Dermis blood vessel endothelial cell (primary cell): ENCODE results near the gene DES. TPM values are rescaled to one million over a fixed set of nuclear protein-coding genes. Genes with fewer than 3 reads are reported as not detected.
A peak's percentile ranks its signal among the peaks of the same experiment; 100 is the strongest.
"Not testable (repeated sequence)": the region's sequence is repeated elsewhere in the genome, so short reads cannot be mapped to it uniquely, and the experiment has no call there.

Experiments
- DNase-seq: peaks from one replicate; pipeline ENCODE4 v3.0.0; 2010
- total RNA-seq: library from RNA; depleted of rRNA; stranded (reverse); fragments of >200 nt; gene quantifications from 2 replicates; pipeline ENCODE4 v1.2.3, GENCODE V29; 2014

DES gene
- total RNA-seq, 1 donor from 2014 or later = not detected

DNA sequence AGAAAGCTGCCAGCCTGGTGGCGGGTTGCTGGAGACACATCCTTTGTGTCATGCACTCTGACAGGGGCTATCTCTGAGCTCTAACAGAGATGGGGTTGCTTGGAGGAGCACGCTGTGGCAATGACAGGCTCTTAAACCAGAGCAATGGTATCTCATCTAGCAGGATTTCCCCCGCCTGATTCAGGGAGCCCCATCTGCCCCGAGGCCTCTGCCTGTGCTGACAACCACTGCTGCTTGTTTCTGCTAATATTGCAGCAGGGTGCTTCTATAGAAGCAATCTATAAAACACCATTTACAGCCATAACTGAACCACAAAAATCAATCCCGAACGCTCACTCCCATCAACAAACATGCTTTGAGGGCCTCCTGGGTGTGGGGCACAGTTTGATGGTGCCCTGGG lies 17.6 kb upstream of the DES start:
- DNase-seq = no peak

DNA sequence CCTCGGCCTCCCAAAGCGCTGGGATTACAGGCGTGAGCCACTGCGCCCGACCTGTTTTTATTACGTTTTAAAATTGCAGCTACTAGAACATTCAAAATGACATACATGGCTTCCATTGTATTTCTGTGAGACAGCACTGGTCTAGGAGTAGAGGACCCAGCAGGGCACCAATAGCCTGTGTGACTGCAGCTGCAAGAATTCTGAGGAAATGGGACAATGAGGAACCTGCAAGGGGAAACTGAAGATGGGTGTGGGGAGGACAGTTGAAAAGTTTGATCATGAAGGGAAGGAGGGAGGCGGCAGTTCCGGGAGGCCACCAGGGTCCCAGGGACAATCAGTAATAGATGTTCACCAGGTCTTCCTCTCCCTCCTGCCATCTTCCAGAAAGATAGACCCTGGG lies 16.6 kb upstream of the DES start:
- DNase-seq = no peak

DNA sequence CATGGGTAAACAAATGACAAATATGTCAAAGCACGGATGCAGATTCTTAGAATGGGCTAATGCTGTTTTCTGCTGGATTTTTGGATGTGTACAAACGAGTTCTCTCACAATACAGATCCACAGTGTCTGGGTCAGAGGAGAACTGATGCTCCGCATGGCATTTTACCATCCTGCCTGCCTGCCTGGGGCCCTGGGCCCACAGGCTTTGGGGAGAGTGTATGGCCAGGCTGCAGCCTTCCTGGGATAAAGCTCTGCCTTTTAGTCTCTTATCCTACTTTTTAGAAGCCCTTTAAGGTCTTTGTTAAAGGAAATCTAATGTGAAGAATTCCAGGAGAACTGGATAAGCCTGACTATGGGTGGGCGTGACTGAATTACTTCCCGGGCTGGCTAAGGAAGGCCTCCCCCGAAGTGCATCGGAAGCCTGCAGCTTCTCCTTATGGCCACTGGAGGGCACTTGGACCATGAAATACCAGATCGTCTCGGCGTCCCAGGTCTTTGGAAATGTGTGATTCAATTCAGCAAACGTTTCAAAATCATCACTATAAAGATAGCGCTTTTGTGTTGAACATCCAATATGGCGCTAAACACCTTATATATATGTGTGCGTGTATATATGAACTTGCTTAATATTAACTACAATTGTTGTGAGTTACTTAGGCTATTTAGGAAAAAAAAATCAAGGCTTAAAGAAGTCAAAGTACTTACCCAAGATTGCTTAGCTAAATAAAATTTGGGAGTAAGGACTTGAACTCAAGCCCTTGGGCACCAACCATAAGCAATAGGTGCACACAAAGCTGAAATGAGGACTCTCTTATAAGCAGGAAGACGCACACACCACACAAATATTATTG lies 15.3 kb upstream of the DES start:
- DNase-seq = peak; percentile 87

DNA sequence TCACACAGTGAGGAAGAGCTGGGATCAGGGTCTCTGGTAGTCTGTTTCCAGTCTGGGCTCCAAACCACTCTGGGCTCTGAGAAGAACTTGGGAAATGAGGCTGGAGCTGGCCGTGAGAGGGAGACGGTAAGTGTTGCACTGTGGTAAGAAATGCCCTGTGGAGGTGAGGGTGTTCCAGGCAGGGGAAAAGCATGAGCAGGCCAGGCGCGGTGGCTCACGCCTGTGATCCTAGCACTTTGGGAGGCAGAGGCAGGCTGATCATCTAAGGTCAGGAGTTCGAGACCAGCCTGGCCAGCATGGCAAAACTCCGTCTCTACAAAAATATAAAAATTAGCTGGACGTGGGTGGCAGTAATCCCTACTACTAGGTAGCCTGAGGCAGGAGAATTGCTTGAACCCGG lies 14.3 kb upstream of the DES start:
- DNase-seq = no peak

DNA sequence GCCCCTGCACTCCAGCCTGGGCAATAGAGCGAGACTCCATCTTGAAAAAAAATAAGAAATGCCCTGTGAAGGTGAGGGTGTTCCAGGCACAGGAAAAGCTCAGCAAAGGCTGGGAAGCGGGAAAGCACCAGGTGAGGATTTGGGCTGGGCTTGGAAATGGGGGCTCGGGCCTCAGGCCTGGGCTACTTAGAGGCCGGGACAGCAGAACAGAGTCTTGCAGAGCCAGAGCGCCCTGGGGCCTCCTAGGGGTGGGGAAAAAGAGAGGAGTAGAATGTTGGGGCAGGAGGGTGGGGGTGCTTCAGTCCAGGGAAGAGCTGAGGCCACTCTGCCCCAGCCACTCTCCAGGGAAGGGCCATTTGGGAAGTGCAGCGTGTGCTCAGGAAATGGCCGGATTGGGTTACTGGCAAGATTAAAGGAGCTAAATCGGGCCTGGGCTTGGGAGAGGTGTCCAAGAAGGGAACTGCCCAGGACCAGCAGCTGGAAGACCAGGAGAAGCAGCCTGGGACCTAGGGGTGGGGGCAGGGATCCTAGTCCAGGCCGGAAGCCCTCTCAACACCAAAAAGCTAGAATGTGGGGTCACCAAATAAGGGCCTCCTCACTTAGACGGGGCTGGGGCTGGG lies 13.8 kb upstream of the DES start:
- DNase-seq = no peak

DNA sequence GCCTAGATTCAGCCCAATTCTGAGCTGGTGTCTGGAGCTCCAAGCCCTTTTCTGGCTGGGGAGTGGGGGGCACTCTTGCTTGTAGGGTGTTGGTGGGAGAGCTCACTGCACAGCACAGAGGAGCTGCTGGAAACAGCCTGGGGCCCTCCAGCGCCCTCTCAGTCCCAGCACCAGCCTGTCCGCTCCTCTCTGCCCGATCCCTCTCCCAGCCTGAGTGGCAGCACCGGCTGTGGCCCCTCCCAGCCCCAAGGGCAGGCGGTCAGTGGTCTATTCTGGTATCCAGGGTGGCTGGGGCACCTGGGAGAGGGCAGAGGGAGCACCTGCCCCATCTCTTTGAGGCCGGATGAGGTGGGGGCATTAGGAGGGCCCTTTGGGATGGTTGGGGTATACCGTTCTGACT lies 13.2 kb upstream of the DES start:
- no peak for DNase-seq

DNA sequence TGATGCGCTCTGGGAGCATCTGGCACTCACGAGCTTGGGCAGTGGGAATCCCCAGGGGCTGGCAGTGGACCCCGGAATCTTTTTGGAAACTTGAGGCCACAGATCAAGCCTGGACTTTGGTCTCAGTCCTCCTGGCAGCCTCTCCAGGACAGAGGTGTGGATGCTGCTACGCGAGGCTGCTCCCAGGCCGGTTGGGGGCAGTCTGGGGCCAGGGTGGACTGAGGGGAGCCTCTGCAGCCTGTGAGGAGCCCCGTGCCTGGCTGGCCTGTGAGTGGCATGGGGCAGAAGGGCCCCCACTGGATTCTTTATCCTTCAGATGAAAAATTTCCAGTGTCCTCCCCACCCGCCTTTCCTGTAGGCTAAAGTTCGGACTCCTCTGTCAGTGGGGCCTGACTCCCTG lies 12.7 kb upstream of the DES start:
- no peak for DNase-seq

DNA sequence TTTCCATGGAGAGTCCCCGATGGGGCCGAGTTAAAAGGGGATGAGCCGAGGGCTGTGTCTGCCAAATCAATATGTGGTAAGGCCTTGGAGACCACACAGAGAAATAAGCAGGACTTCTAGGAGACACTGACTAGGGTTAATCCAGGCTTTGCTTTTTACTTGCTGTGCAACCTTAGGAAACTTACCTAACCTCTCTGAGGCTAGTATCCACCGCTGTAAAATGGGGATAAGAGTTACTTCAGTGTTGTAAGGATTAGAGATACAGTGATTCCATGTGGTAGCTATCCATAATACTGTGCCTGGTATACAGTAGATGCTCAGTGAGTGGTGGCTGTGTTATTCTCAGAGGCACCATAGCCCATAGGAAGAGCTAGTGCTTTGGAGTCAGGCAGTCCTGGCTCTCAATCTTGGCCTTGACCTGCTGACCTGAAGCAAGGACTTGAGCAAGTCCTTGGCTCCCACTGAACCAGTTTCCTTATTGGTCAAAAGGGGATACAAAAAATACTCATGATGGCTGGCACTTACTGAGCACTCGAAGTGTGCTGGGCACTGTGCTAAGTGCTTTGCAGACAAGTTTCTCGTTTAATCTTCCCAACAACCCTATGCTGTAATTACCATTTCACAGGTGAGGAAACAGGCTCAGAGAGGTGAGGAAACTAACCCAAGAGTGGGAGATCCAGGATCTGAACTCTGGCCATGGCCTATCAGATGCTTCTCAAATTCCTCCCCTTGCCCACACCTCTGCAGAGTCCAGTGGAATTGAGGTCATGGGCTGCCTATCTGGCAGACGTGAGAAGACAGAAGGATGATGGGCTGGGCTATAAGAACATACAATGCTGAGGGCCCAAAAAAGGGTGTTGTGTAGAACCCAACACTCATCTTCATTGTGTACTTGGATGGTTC lies 12.0 kb upstream of the DES start:
- no peak for DNase-seq

DNA sequence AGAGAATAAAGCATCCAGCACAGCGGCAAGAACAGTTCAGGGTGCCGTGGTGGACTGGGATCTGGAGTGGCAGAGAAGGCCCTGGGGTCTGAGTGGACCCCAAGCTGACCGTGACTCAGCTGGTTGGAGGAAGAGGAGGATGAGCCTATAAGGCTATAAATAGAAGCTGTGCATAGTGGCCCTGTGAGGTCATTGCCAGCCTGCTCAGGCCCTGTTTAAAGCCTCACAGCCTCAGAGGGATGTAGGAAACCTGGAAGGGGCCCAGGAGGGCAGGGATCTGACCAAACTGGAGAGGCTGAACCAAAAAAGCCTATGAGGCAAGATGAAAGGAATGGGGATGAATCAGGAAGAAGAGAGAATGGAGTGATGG lies 11.3 kb upstream of the DES start:
- no peak for DNase-seq

DNA sequence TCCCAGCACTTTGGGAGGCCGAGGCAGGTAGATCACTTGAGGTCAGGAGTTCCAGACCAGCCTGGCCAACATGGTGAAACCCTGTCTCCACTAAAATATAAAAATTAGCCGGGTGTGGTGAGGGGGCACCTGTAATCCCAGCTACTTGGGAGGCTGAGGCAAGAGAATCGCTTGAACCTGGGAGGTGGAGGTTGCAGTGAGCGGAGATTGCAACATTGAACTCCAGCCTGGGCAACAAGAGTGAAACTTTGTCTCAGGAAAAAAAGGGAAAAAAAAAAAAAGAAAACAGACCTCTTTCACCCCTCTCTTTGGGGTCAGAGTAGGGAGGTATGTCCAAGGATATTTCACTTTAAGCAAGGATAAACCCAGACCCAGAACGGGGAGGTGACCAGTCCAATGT lies 10.8 kb upstream of the DES start:
- not testable (repeated sequence) for DNase-seq

DNA sequence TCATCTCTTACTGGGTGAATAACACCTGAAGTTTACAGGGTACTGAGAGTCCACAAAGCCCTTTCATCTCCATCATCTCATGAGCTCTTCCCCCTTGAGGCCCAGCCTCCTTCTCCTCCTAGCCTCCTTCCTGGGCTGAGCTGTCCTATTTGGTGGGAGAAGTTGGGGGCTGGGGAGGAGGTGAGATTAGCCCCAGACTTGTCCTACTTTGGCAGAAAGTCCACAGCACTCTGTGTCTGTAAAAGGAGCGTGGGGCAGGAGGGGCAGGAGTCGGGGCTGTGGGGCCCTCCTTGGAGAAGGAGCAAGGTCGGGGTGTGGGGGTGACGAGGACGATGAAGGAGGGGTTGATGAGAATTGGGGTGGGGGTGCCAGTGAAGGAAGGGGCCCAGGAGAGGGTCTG lies 10.0 kb upstream of the DES start:
- no peak for DNase-seq

DNA sequence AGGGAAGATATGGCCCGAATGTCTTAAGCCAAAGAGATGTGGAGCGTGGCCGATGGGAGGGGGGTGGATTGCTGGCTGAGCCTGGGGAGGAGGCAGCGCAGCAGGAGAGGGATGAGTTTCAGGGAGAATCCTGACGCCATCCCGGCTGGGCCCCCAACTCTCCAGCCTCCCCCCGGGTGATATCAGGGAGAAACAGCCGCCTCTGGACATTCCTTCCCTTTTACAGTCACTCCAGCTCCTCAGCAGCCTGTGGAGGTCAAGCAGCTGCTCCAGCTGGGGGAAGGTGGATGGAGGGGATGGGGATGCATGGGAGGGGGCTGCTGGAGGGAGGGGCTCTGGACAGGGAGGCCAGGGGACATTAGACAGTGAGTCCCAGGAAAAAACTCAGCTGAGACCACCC lies 9.5 kb upstream of the DES start:
- DNase-seq = no peak

DNA sequence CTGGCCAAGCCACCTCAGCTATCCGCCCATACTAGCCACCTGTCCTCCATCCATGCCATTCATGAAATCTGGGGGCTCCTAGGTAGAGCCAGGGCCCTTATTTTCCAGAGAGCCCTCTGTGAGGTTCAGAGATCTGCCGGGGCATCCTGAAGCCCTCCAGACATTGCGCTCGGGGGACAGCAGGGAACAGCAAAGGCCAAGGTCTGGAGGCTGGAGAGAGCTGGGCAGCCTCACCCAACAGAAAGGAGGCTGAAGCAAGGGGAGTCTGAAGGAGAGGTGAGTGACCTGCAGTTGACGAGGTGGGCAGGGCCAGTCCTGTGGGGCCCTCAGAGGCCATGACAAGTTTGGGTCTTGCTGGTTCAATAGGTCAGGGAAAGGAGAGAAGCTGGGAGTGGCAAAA lies 8.6 kb upstream of the DES start:
- no peak for DNase-seq

DNA sequence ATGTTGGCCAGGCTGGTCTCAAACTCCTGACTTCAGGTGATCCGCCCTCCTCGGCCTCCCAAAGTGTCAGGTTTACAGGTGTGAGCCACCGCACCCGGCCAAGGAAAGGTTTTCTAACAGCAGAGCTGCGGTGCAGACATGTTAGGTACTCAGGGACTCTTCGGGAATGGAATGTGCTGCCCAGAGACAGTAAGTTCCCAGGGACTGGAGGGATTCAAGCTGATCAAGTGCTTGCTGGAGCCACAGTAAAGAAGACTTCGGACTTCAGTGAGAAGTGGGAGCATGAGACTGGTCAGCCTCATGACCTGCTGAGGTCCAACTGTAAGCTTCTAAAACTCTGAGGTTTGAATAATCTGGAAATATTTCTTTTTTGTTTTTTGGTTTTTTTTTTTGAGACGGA lies 7.8 kb upstream of the DES start:
- no peak for DNase-seq

DNA sequence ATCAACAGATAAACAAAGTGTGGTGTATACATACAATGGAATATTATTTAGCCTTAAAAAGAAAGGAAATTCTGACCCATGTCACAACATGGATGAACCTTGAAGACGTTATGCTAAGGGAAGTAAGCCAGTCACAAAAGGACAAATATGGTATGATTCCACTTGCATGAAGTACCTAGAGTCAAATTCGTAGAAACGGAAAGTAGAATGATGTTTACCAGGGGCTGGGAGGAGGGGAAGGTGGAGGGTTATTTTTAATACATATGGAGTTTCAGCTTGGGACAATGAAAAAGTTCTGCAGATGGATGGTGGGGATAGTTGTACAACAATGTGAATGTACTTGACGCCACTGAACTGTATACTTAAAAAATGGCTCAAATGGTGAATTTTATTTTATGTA lies 3.3 kb upstream of the DES start:
- no peak for DNase-seq

DNA sequence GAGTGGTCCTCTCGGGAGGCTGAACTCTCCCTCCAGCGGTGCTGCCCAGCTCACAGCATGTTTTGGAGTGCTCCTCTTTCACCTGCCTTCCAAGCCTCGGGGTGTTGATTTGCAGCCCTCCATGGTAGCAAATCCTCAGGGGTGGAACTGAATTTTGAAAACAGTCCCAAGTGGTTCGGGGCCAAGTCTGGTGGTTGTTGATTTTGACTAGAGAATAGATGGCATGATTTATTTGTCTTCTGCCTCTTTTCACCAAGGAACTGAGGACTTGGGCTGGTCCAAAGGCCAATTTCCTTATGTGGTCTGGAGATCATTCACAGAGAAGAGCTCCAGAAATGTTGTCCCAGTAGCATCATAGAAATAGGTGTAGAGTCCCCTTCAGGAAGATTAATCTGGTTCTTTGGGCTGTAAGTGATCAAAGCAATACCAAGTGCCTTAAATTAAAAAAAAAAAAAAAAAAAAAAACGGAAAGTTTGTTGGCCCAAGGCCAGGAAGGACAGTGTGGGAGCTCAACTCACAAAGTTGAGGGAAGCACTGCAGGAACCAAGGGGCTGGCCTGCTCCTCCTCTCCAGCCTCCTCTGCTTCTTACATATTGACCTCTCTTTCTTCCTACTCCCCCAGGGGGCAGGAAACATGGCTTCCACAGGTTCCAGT lies 2.5 kb upstream of the DES start:
- no peak for DNase-seq

DNA sequence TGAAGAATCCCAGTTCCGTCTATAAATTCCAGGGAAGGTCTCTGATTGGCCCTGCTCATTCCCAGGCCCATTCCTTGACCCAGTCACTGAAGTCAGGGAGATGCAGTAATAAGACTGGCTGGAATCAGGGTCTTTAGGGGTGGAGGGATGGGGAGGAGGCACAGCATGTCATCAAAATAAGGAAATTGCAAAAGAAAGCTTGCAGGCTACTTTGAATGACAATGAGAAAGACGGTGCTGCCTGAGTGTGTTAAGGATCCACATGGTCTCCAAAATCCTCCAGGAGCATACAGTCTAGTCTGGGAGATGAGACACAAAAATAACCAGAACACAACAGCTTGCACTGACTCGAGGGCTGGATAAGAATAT lies 2.0 kb upstream of the DES start:
- no peak for DNase-seq

DNA sequence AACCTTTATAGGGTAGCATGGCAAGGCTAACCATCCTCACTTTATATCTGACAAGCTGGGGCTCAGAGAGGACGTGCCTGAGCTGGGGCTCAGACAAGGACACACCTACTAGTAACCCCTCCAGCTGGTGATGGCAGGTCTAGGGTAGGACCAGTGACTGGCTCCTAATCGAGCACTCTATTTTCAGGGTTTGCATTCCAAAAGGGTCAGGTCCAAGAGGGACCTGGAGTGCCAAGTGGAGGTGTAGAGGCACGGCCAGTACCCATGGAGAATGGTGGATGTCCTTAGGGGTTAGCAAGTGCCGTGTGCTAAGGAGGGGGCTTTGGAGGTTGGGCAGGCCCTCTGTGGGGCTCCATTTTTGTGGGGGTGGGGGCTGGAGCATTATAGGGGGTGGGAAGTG lies 1.2 kb upstream of the DES start:
- no peak for DNase-seq

DNA sequence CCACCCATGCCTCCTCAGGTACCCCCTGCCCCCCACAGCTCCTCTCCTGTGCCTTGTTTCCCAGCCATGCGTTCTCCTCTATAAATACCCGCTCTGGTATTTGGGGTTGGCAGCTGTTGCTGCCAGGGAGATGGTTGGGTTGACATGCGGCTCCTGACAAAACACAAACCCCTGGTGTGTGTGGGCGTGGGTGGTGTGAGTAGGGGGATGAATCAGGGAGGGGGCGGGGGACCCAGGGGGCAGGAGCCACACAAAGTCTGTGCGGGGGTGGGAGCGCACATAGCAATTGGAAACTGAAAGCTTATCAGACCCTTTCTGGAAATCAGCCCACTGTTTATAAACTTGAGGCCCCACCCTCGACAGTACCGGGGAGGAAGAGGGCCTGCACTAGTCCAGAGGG lies 803 bp upstream of the DES start:
- DNase-seq = no peak

DNA sequence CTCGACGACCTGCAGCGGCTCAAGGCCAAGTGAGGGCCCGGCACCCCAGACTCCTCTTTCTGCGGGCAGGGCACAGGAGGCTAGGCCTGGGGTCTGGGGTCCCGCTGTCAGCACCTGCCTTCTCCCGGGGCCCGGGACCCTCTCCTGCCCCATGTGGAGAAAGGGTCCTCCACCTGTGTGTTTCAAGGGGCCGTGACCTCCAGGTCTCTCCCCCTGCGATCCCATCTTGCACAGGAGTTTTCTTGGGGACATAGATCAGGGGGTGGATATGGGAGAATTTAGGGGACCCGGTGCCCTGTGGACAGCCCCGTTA lies 791 bp downstream of the DES start:
- DNase-seq = no peak

DNA sequence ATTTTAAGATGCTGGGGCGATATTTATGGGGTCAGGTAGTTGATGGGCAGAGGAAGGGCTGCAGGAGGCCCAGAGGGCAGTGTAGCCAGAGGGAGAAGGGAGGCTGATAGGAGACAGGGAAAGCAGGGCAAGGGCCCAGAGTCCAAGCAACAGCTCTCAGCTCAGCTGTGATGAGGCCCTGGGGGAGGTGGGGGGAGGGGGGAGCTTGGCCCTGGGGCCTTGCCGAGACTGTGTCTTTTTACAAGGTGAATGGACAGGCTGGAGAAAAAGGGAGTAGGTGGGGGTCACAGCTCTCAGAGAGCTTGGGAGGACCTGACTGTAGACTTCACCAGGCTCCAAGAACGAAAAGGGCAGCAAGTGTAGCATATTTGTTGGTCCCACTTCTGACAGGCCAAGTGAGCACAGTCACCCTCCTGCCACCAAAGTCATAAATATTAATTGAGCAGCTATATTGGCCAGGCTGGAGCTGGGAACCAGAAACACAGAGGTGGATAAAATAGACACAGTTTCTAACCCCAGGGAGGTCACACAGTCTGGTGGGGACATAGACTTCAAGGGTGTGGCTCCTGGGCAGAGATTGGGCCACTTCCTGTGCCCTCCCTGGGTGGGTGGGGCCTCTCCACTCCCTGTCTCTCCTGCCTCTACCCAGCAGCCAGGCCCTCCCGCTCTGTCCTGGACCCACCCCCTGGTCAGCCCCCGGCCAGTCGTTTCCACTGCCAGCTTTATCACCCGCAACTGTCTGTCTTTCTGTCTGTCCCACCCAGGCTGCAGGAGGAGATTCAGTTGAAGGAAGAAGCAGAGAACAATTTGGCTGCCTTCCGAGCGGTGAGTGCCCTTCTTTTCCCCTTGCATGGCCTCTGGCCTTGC lies 1.4 kb downstream of the DES start:
- no peak for DNase-seq

DNA sequence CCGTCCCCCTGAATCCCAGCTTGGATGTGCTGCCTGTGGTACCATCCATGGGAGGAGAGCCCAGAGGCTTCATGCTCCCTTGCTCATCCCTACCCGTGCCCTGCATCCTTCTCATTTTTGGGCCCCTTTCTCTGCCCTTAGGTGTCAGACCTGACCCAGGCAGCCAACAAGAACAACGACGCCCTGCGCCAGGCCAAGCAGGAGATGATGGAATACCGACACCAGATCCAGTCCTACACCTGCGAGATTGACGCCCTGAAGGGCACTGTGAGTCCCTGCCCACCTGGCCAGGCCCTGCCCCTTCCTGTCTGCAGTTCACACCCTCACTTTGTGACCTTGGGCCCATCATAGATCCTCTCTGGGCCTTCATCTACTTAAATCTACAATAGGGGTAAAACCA lies 2.5 kb downstream of the DES start:
- DNase-seq = no peak
